Effector memory CD8-positive, alpha-beta T cell (primary cell): ENCODE measurements around the gene CSNK2B.

Experiments used
- ATAC-seq: fragments of 150-1000 bp; cut with Tn5 transposase; replicated peaks from 2 replicates; pipeline ENCODE4 v1.10.0; 2021; ENCODE audit warnings: mild to moderate bottlenecking, moderate library complexity
- DNase-seq, 3 experiments: peaks; one replicate each; pipeline ENCODE4 v3.0.0; 2021
- H3K27ac Mint-ChIP-seq, 2 donors: one replicate each; pipeline ENCODE4 v1.8.0; 2022; ENCODE audit warnings: mild to moderate bottlenecking in 2 of 2, mixed read lengths in 2 of 2, moderate library complexity in 2 of 2
- H3K27me3 Mint-ChIP-seq, 2 donors: one replicate each; pipeline ENCODE4 v1.8.0; 2022; ENCODE audit warnings: mixed read lengths in 2 of 2
- H3K36me3 Mint-ChIP-seq: one replicate; pipeline ENCODE4 v1.8.0; 2022; ENCODE audit warnings: mild to moderate bottlenecking, moderate library complexity, mixed read lengths; ENCODE audit not compliant: insufficient read depth
- H3K4me1 Mint-ChIP-seq, 2 donors: one replicate each; pipeline ENCODE4 v1.8.0; 2022; ENCODE audit warnings: low read depth in 2 of 2, mixed read lengths in 2 of 2
- H3K4me3 Mint-ChIP-seq, 2 donors: one replicate each; pipeline ENCODE4 v1.8.0; 2022; ENCODE audit warnings: mild to moderate bottlenecking in 2 of 2, mixed read lengths in 2 of 2, moderate library complexity in 2 of 2
- H3K9me3 Mint-ChIP-seq, 2 donors: one replicate each; pipeline ENCODE4 v1.8.0; 2022; ENCODE audit warnings: mixed read lengths in 2 of 2

The CSNK2B gene

DNA sequence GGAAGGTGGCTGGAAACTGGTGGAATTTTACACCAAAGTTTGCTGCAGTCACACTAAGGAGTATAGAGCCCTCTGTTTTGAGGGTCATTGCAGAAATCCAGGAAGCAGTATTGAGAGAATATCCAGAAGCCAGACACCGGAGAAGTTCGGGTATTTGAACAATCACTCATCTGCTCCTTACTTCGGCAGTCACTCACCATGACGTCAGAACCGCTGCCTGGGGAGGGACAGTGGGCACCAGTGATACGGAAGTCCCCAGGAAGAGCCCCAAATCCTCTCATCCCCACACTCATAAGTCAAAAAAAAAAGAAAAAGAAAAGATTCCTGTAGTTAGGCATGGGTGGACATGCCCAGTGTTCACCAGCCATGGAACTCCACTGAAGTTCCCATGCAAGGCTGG is 11.0 kb downstream of the CSNK2B start:
- peaks cover 17 to 18% of the 10 kb centered on the region in 2 donors for H3K4me1 Mint-ChIP-seq
- H3K27me3 Mint-ChIP-seq, result no peaks in the 10 kb centered on the region
- peak overlapping the region in 1 of 2 donors; percentile 18 for H3K27ac Mint-ChIP-seq
- no peak for ATAC-seq
- H3K36me3 Mint-ChIP-seq, result peaks cover 21% of the 10 kb centered on the region
- no peaks in the 10 kb centered on the region for H3K9me3 Mint-ChIP-seq
- no peak overlapping the region for H3K4me3 Mint-ChIP-seq
- no peak for DNase-seq

GRCh38 chr6:31677955-31678354 is 12.1 kb downstream of the CSNK2B start:
- Mint-ChIP-seq H3K4me1 (peaks cover 17 to 19% of the 10 kb centered on the region in 2 donors), H3K4me3 (no peak overlapping the region)

DNA sequence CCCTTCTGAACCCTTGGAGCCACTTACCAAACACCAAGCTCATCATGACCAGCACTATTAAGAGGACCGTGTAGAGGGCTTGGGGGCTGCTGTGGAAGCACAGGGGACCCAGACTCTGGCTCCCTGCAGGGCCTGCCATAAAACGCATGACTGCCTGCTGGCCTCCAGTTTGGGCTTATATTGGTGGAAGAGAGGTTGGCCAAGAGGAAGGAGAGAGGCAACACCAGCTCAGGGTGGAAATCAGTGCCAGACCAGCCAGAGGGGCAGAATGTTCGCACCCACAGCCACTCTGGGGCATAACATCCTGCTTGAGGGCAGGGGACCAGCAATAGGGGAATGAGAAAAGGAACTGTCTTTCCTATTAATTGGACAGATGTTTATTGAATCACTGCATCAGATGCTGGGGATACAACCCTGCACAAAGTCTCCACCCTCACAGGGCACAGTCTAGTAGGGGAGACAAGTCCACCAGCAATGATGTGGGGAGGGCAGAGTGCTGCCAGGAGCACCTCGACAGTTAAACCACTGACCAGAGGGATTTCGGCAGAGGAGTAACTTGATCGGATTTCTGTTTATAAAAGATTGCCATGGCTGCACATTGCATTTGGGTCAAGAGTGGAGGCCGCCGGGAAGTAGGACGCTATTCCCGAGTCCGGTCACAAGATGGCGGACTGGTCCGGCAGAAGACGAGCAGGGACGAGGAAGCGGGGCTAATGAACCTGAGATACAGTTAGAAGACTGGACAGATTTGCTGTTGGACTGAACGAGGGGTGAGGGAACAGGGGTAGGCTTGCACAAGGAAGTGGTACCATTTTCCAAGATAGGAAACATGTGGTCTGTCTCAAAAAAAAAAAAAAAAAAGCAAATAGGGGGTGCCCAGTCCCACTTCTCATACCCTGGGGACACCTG is 14.6 kb downstream of the CSNK2B start, which contains the start of gene LY6G5C:
Gene LY6G5C (minus strand): TSS at position 842 of the 909 bp plus-strand sequence. CDS start 694 bp downstream, at position 148.
- ATAC-seq (peak; percentile 68), DNase-seq (peak; percentile 40 to 50 (median 43))
- Mint-ChIP-seq H3K4me3 (peak within 1 kb of the TSS; percentile 86 to 89), H3K36me3 (peaks cover 24% of the 10 kb centered on the region), H3K9me3 (no peaks in the 10 kb centered on the region), H3K4me1 (peaks cover 17 to 19% of the 10 kb centered on the region in 2 donors), H3K27me3 (no peaks in the 10 kb centered on the region), H3K27ac (peak within 1 kb of the TSS; percentile 44 to 88)

More at GRCh38 chr6:31677955-31678354, 12.1 kb downstream of the CSNK2B start:
- ATAC-seq (no peak), DNase-seq (no peak)
- Mint-ChIP-seq H3K9me3 (no peaks in the 10 kb centered on the region), H3K36me3 (peaks cover 20% of the 10 kb centered on the region), H3K27me3 (no peaks in the 10 kb centered on the region), H3K27ac (no peak overlapping the region)

- Mint-ChIP-seq H3K9me3 (no peaks in the 10 kb centered on the region), H3K4me1 (peaks cover 17 to 19% of the 10 kb centered on the region in 2 donors)
- peak in 1 of 3 experiments; percentile 29 for DNase-seq
Measured at GRCh38 chr6:31681135-31681671, 15.3 kb downstream of the CSNK2B start.

DNA sequence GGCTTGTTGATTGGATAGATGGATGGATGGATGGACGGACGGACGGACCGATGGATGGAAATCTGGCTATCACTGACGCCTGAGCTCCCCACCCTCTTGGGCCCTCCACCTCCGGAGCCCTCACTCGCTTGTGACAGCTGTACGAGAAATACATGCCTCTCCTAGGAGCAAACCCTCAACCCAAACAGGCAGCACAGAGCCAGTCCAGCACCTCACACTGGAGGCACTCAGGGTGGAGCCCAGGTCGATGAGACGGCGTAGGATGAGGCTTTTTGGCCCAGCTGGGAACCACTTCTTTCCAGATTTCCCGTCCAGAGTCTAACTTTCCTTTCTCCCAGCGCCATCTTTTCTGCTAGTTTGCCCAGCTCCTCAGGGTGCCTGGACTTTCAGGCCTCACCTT is 17.7 kb downstream of the CSNK2B start:
- ATAC-seq, result no peak
- H3K9me3 Mint-ChIP-seq, result no peaks in the 10 kb centered on the region
- peaks cover 40% of the 10 kb centered on the region for H3K36me3 Mint-ChIP-seq
- no peak for DNase-seq
- peak overlapping the region in 1 of 2 donors; percentile 51 for H3K27ac Mint-ChIP-seq
- no peaks in the 10 kb centered on the region for H3K27me3 Mint-ChIP-seq
- peaks cover 17 to 19% of the 10 kb centered on the region in 2 donors for H3K4me1 Mint-ChIP-seq
- H3K4me3 Mint-ChIP-seq, result no peak overlapping the region

More at GRCh38 chr6:31681135-31681671, 15.3 kb downstream of the CSNK2B start:
- no peaks in the 10 kb centered on the region for H3K27me3 Mint-ChIP-seq
- H3K4me3 Mint-ChIP-seq, result peak overlapping the region; percentile 86 to 89
- peak; percentile 67 for ATAC-seq
- peaks cover 25% of the 10 kb centered on the region for H3K36me3 Mint-ChIP-seq
- peak overlapping the region; percentile 44 to 88 for H3K27ac Mint-ChIP-seq

GRCh38 chr6:31686483-31686882 is 20.6 kb downstream of the CSNK2B start:
- peak overlapping the region; percentile 36 to 66 for H3K27ac Mint-ChIP-seq
- no peak for DNase-seq
- peaks cover 4 to 5% of the 10 kb centered on the region in 2 donors for H3K4me1 Mint-ChIP-seq
- no peak overlapping the region for H3K4me3 Mint-ChIP-seq
- H3K36me3 Mint-ChIP-seq, result peaks cover 55% of the 10 kb centered on the region
- no peaks in the 10 kb centered on the region for H3K9me3 Mint-ChIP-seq
- no peak for ATAC-seq
- H3K27me3 Mint-ChIP-seq, result no peaks in the 10 kb centered on the region

DNA sequence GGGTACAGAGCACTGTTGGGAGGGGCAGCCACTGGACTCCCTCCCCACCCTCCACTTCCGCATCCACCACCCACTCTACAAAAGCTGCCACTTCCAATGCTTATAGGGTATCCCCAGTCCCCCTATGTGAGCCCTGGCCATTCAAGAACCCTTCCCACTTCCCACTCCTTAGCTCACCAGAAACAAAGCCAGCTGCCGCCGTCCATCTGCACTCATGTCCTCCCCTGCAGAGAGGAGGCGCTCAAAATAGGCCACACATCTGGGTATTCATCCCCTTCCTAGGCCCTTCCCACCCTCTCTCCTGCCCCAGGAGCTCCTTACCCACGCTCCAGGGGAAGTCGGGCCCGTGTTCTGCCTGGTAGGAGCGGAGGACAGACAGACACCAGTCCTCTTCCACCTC is 21.4 kb downstream of the CSNK2B start:
- peaks cover 0 to 2% of the 10 kb centered on the region in 2 donors for H3K4me1 Mint-ChIP-seq

GRCh38 chr6:31687860-31688693 is 22.2 kb downstream of the CSNK2B start:
- Mint-ChIP-seq H3K4me3 (no peak overlapping the region), H3K36me3 (peaks cover 49% of the 10 kb centered on the region), H3K4me1 (peaks cover 0 to 2% of the 10 kb centered on the region in 2 donors), H3K27ac (no peak overlapping the region), H3K9me3 (no peaks in the 10 kb centered on the region), H3K27me3 (no peaks in the 10 kb centered on the region)
- no peak for ATAC-seq
- DNase-seq, result no peak

More for the DNA sequence above, 21.4 kb downstream of the CSNK2B start:
- ATAC-seq (no peak), DNase-seq (no peak)
- H3K27me3 Mint-ChIP-seq, result no peaks in the 10 kb centered on the region
- no peaks in the 10 kb centered on the region for H3K9me3 Mint-ChIP-seq
- peak overlapping the region; percentile 44 to 66 for H3K27ac Mint-ChIP-seq
- H3K4me3 Mint-ChIP-seq, result no peak overlapping the region
- peaks cover 48% of the 10 kb centered on the region for H3K36me3 Mint-ChIP-seq

DNA sequence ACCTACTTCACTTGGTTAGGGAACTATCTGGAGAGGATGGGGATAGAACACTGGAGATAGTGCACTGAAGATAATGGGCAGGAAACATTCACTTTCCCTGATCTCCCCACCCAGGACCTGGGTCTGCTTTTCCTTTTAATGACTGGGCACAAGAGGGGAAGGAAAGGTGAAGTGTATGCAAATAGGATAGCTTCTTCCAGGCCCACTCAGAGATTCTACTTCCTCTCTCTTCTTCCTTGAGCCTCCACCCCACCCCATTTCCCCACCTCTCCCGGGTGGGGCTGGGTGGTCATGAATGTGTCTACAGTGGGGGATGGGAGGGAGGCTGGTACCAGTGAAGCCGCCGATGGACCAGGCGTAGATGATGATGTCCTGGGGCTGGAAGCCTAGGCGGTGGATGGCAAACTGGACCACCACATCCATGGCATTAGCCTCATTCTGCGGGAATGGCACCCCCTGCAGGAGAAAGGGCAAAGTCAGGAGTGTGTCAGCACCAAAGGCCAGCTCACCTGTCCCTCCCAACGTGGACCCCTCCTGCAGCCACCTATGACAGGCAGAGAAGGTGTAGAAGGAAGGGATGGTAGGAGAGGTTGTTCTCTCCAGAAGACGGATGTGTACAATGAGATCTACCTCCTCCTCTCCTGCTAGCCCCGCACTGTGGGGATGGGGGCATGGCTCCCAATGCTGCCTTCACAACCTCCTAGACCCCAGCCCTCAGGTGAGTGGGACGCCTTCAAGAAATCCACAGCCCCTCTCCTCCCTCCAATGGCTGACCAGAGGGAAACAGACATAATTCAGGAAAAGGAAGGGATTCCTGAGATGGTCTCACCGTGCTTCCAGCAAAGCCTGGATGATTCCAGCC is 23.6 kb downstream of the CSNK2B start:
- ATAC-seq (no peak), DNase-seq (no peak)
- peak overlapping the region in 1 of 2 donors; percentile 85 for H3K27ac Mint-ChIP-seq
- peaks cover 0 to 2% of the 10 kb centered on the region in 2 donors for H3K4me1 Mint-ChIP-seq
- H3K4me3 Mint-ChIP-seq, result no peak overlapping the region
- no peaks in the 10 kb centered on the region for H3K27me3 Mint-ChIP-seq
- H3K36me3 Mint-ChIP-seq, result peaks cover 58% of the 10 kb centered on the region
- no peaks in the 10 kb centered on the region for H3K9me3 Mint-ChIP-seq

DNA sequence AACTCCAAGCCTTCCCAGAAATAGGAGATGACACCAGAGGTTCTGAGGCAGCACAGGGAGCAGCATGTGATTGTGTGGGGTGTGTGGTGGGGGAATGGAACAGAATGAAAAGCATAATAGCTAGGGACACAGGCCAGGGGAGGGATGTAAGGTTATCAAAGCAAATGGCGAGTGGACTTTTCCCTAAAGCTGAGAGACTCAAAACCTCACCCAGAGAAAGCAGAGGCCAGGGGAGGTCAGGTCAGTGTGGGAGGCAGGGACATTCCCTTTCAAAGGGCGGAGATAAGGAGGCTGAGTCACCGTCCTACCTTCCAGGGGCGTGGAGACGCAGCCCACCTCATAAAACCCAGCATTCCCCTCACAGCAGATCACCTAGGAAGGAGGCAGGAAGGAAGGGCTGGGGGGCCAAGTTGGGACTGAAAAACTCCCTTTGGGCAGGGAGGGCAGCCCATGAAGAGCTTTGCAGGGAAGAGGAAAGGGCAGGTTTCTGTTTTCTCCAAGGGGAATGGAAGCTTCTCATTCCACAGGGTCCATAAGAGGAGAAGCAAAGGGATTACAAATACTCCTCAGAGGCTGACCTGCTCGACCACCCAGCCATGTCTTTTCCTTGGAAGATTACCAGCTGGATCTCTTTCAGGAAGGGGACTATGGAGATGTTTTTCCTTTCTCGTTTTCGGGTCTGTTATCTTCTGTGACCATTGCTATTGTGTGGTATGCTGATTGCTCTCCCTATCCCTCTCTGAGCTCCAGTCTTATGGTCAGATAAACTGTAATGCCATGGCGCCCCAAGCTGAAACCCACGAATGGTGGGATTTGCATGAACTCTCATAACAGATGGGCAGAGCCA is 24.6 kb downstream of the CSNK2B start:
- H3K9me3 Mint-ChIP-seq, result no peaks in the 10 kb centered on the region
- DNase-seq (no peak), ATAC-seq (no peak)
- H3K4me3 Mint-ChIP-seq, result no peak overlapping the region
- peaks cover 58% of the 10 kb centered on the region for H3K36me3 Mint-ChIP-seq
- H3K27me3 Mint-ChIP-seq, result no peaks in the 10 kb centered on the region
- H3K27ac Mint-ChIP-seq, result peak overlapping the region in 1 of 2 donors; percentile 85
- H3K4me1 Mint-ChIP-seq, result peaks cover 0 to 2% of the 10 kb centered on the region in 2 donors

DNA sequence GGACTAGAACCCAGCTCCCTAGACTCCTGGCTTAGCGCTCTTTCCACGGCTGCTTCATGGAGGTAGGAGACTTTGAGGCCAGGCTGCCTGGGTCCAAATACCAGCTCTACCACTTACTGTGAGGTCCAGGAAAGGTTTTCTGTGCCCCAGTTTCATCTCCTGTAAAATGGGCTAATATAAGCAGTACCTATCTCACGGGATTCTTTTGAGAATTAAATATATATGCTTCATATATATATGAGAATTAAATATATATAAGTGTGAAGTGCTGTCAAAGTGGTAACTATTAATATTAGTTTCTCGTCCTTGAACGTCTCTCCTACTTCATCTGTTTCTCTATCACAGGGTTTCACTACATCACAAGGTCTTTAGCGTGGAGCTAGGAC is 25.2 kb downstream of the CSNK2B start:
- H3K9me3 Mint-ChIP-seq, result no peaks in the 10 kb centered on the region
- no peak overlapping the region for H3K4me3 Mint-ChIP-seq
- DNase-seq (no peak), ATAC-seq (no peak)
- H3K27me3 Mint-ChIP-seq, result no peaks in the 10 kb centered on the region
- H3K4me1 Mint-ChIP-seq, result peaks cover 0 to 2% of the 10 kb centered on the region in 2 donors
- H3K36me3 Mint-ChIP-seq, result peaks cover 63% of the 10 kb centered on the region
- peak overlapping the region in 1 of 2 donors; percentile 85 for H3K27ac Mint-ChIP-seq
